ENCODE data around the gene ZNF665.
"Not testable (repeated sequence)": the region's sequence is repeated elsewhere in the genome, so short reads cannot be mapped to it uniquely, and the experiment has no call there.

Gene ZNF665

GRCh38 chr19:53192771-53193534, at the start of gene ZNF665:
ZNF665 (minus strand) TSS chr19:53193358; CDS start chr19:53182898, 10,460 bp downstream.
- DNase-seq: peak; percentile 73
- in situ Hi-C loops (cut with MboI; ENCODE audit: low pct_unique_long_range_greater_than_20kb, low sequenced_read_pairs): no loop called here

DNA sequence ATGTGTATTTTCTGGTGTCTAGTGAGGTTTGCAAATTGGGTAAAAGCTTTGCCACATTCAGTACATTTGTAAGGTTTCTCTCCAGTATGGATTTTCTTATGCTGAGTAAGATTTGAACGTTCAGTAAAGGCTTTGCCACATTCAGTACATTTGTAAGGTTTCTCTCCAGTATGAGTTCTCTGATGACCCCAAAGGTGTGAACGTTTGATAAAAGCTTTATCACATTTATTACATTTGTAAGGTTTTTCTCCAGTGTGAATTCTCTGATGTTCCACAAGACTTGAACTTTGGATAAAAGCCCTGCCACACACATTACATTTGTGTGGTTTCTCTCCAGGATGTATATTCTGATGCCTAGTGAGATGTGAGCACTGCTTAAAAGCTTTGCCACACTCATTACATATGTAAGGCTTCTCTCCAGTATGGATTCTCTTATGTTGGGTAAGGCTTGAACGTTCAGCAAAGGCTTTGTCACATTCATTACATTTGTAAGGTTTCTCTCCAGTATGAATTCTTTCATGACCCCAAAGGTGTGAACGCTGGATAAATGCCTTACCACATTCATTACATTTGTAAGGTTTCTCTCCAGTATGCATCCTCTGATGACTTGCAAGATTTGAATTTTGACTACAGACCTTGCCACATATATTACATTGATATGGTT, 44.1 kb upstream of the ZNF665 start:
- no peak for DNase-seq
- in situ Hi-C loops (cut with MboI; ENCODE audit: low pct_unique_long_range_greater_than_20kb, low sequenced_read_pairs): no loop called here

DNA sequence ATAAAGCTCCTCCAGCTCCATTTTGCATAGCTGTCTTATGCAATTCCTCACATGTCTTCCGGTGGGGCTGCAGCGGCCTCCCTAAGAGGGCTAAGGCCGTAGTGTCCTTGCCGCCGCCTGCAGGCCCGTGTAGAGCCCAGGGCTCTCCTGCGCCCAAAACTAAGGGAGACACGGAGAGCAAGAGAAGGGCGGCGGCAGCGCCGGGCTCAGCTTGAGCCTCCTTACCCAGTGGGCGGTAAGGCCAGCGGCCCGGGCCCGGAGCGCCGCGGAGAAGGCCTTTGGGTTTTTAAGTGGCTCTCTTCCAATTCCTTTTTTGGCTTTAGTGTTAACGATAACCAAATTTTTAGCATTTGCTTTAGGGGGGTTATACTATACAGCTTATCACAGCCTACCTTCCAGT, 31.4 kb upstream of the ZNF665 start:
- no peak for DNase-seq
- in situ Hi-C loops (cut with MboI; ENCODE audit: low pct_unique_long_range_greater_than_20kb, low sequenced_read_pairs): no loop called here

DNA sequence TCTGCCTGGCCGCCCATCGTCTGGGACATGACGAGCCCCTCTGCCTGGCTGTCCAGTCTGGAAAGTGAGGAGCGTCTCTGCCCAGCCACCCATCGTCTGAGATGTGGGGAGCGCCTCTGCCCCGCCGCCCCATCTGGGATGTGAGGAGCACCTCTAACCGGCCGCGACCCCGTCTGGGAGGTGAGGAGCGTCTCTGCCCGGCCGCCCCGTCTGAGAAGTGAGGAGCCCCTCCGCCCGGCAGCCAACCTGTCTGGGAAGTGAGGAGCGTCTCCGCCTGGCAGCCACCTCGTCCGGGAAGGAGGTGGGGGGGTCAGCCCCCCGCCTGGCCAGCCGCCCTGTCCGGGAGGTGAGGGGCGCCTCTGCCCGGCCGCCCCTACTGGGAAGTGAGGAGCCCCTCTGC, 29.6 kb upstream of the ZNF665 start:
- in situ Hi-C loops (cut with MboI; ENCODE audit: low pct_unique_long_range_greater_than_20kb, low sequenced_read_pairs); DNase-seq: not testable (repeated sequence)

DNA sequence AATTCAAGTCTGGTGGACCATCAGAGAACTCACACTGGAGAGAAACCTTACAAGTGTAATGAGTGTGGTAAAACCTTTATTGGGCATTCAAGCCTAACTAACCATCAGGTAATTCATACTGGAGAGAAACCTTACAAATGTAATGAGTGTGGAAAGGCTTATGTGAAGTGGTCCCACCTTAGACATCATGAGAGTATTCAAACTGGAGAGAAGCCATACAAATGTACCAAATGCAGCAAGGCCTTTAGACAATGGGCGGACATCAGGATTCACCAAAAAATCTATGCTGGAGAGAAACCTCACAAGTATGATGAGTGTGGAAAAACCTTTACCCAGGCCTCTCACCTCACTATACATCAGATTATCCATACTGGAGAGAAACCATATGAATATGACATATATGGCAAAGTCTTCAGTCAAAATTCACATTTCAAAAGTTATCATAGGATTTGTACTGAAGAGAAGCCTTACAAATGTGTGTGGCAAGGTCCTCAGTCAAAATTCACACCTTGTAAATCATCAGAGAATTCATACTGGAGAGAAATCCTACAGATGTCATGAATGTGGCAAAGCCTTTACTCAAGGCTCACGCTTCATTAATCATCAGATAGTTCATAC, 19.7 kb upstream of the ZNF665 start:
- in situ Hi-C loops (cut with MboI; ENCODE audit: low pct_unique_long_range_greater_than_20kb, low sequenced_read_pairs): no loop called here
- DNase-seq: no peak

- in situ Hi-C loops (cut with MboI; ENCODE audit: low pct_unique_long_range_greater_than_20kb, low sequenced_read_pairs); DNase-seq: not testable (repeated sequence)
Observed at GRCh38 chr19:53211554-53211953, 18.4 kb upstream of the ZNF665 start.

GRCh38 chr19:53196777-53197396, 3.7 kb upstream of the ZNF665 start:
- in situ Hi-C loops (cut with MboI; ENCODE audit: low pct_unique_long_range_greater_than_20kb, low sequenced_read_pairs): no loop called here
- peak; percentile 80 for DNase-seq

DNA sequence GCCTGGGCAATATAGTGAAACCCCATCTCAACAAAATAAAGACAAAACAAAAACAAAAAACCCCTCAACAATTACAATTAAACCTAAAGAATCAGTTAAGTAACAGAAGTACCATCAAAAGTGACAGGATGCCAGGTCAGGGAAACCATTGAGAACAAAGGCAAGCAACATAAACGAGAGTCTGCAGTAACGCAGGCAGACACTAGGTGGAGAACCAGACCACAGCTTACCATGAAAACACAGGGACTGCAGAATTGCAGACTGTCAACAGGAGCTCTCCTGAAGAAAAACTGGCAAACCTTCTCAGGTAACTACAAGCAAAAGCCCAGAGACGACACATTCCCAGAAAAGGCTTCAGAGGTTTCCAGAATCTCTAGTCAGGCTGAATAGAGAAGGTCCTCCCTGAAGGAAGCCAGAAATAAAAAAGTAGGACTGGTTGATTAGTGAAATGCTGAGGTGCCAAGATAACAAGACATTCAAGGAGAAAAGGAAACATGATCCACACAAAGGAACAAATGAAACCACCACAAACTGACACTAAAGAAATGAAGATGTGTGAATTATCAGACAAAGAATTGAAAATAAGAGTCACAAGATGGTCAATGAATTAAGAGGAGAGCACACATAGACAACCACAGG, 2.2 kb upstream of the ZNF665 start:
- DNase-seq: peak; percentile 87
- in situ Hi-C loops (cut with MboI; ENCODE audit: low pct_unique_long_range_greater_than_20kb, low sequenced_read_pairs): no loop called here

DNA sequence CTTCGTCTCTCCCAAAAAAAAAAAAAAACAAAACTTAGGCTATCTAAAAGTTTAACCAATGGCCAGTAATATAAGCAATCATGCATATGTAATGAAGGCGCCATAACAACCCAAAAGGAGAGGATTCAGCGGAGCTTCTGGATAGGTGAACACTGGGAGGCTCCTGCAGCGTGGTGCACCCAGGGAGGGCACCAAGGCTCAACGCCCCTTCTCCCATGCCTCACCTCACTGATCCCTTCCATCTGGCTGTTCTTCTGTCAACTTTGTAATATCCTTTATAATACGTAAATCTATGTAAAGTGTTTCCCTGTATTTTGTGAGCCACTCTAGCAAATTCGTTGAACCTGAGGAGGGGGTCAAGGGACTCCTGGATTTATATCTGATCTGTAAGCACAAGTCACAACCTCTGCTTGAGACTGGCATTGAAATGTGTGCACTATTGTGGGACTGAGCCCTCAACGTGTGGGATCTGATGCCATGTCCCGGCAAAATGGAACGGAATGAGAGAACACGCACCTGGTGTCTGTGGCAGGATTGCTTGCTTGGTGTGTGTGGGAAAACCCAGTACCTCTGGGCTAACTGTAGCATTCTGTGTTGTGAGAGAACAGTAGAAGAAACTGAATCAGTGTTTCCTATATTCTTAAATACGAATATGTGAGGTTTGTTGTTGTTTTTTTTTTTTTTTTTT, 521 bp upstream of the ZNF665 start:
- in situ Hi-C loops (cut with MboI; ENCODE audit: low pct_unique_long_range_greater_than_20kb, low sequenced_read_pairs): no loop called here
- DNase-seq: no peak

DNA sequence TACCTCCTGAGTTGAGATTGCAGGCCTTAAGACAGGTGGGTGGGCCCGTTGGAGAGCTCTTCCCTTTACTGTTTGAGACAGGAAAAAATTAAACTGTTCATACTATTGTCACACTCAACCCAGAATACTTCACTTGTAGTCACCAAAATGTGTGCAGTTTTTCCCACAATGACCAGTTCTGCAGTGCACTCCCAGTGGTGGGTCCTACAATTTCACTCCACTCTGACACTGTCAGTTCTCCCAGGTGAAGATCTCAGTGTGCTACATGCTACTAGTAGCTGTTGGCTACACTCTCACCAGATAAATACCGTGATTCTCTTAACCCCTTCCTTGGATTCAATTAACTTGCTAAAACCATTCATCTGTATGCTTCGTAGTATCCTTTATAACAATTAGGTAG, 2.9 kb downstream of the ZNF665 start:
- DNase-seq: no peak
- in situ Hi-C loops (cut with MboI; ENCODE audit: low pct_unique_long_range_greater_than_20kb, low sequenced_read_pairs): no loop called here

- DNase-seq; in situ Hi-C loops (cut with MboI; ENCODE audit: low pct_unique_long_range_greater_than_20kb, low sequenced_read_pairs): not testable (repeated sequence)
Observed at GRCh38 chr19:53189691-53190198, 3.4 kb downstream of the ZNF665 start.

- in situ Hi-C loops (cut with MboI; ENCODE audit: low pct_unique_long_range_greater_than_20kb, low sequenced_read_pairs); DNase-seq: not testable (repeated sequence)
Observed at GRCh38 chr19:53185155-53185882, 7.8 kb downstream of the ZNF665 start.

GRCh38 chr19:53183146-53183764, 9.9 kb downstream of the ZNF665 start:
- in situ Hi-C loops (cut with MboI; ENCODE audit: low pct_unique_long_range_greater_than_20kb, low sequenced_read_pairs): no loop called here
- no peak for DNase-seq

GRCh38 chr19:53182202-53182601, 11.0 kb downstream of the ZNF665 start:
- in situ Hi-C loops (cut with MboI; ENCODE audit: low pct_unique_long_range_greater_than_20kb, low sequenced_read_pairs): no loop called here
- no peak for DNase-seq

GRCh38 chr19:53177986-53178385, 15.2 kb downstream of the ZNF665 start:
- DNase-seq: no peak
- in situ Hi-C loops (cut with MboI; ENCODE audit: low pct_unique_long_range_greater_than_20kb, low sequenced_read_pairs): no loop called here

DNA sequence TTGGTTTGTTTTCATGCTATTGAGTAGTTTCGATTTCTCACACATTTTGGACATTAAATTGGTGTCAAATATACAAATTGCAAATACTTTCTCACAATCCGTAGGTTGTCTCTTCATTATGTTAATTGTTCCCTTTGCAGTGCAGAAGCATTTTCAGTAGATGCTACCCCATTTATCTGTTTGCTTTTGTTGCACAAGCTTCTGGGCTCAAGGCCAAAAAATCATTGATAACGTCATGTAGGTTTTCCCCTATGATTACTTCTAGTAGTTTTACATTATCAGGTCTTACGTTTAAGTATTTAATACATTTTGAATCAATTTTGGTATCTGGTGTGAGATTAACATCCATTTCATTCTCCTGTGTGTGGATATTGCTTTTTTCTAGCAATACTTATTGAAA, 20.3 kb downstream of the ZNF665 start:
- in situ Hi-C loops (cut with MboI; ENCODE audit: low pct_unique_long_range_greater_than_20kb, low sequenced_read_pairs): no loop called here
- no peak for DNase-seq

DNA sequence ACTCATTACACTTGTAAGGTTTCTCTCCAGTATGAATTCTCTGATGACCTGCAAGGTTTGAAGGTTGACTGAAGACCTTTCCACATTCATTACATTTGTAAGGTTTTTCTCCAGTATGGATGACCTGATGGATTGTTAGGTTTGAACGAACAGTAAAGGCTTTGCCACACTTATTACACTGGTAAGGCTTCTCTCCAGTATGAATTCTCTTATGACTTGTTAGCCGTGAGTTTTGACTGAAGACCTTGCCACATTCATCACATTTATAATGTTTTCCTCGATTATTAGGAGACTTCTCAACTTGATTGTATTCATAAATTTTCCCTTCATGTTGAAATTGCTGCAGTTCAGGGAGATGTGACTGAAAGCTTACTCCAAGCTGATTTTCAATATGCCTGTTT, 27.5 kb downstream of the ZNF665 start:
- DNase-seq: no peak
- in situ Hi-C loops (cut with MboI; ENCODE audit: low pct_unique_long_range_greater_than_20kb, low sequenced_read_pairs): no loop called here

GRCh38 chr19:53161123-53161522, 32.0 kb downstream of the ZNF665 start:
- in situ Hi-C loops (cut with MboI; ENCODE audit: low pct_unique_long_range_greater_than_20kb, low sequenced_read_pairs): no loop called here
- DNase-seq: peak; percentile 19

Data from KBM-7 (cell line).